HCT116 (cell line): ENCODE results near the gene PLCL2.

Source experiments
- CTCF ChIP-seq, 3 experiments: fragments of 200-600 bp in 1 of 3; sonication (generic) in 1 of 3; IDR thresholded peaks in 2 of 3; conservative IDR thresholded peaks in 1 of 3; 2 replicates each; pipeline ENCODE4 v1.5.1; 2012 to 2017; ENCODE audit warnings: low read depth in 2 of 3, low read length in 2 of 3, antibody characterized with exemption in 1 of 3, borderline replicate concordance in 1 of 3, control low read depth in 1 of 3, mild to moderate bottlenecking in 1 of 3, mixed read lengths in 1 of 3, mixed run types in 1 of 3, moderate library complexity in 1 of 3; ENCODE audit not compliant: insufficient read depth in 1 of 3
- EZH2 ChIP-seq: fragments of 200-600 bp; sonication (generic); IDR thresholded peaks from 2 replicates; pipeline ENCODE4 v1.6.1; 2017; ENCODE audit warnings: antibody characterized with exemption, mixed run types

GRCh38 chr3:16943857-16944256 lies 59.1 kb downstream of the PLCL2 start:
- no peak for TF ChIP-seq CTCF (IDR thresholded peaks at IDR 0.05 in 2 of 3, conservative IDR thresholded peaks at IDR 0.05 in 1 of 3; ENCODE audit: borderline replicate concordance in 1 of 3, insufficient read depth in 1 of 3, low read depth in 2 of 3, low read length in 2 of 3)
- no peak for TF ChIP-seq EZH2
